A549 (cell line): ENCODE data around the gene SUCNR1. TPM values are rescaled to one million over a fixed set of nuclear protein-coding genes. Genes with fewer than 3 reads are reported as not detected.

Experiments
- ATAC-seq, 2 experiments: fragments of 200-7000 bp in 1 of 2; fragments of >200 bp in 1 of 2; cut with Nextera tagmentation in 1 of 2; cut with Tn5 transposase in 1 of 2; 3 replicates each; pipeline versions ENCODE4 v1.8.0 to v1.9.1; 2018 to 2020; ENCODE audit warnings: mild to moderate bottlenecking in 1 of 2, moderate library complexity in 1 of 2
- CTCF ChIA-PET: fragments of 300-600 bp; sonication (Branson Sonifier 250); formaldehyde crosslinking; extraction: SDS; loops from one replicate; lab custom pipeline; 2021; ENCODE audit warnings: antibody characterized with exemption, inconsistent platforms; lab: Yijun Ruan, JAX
- POLR2A ChIA-PET: fragments of 350-600 bp; formaldehyde crosslinking; extraction: SDS; loops from one replicate; lab custom pipeline; 2021; ENCODE audit warnings: antibody characterized with exemption, inconsistent platforms; lab: Yijun Ruan, JAX
- DNase-seq, 2 experiments: peaks; one replicate each; pipeline versions ENCODE4 v3.0.0 to v3.0.0-alpha.2; 2011 to 2016; ENCODE audit warnings: low read depth in 1 of 2, low spot score in 1 of 2
- FAIRE-seq: peaks from 2 replicates; lab custom pipeline; 2011; peaks lifted over from hg19 to GRCh38; lab: Jason Lieb, UNC
- H3K27ac ChIP-seq, 2 experiments: fragments of >200 bp; sonication (Bioruptor Twin); formaldehyde crosslinking; 3 replicates each; pipeline ENCODE4 v1.5.1; 2016 to 2017
- H3K4me1 ChIP-seq: fragments of >200 bp; sonication (Bioruptor Twin); formaldehyde crosslinking; 3 replicates; pipeline ENCODE4 v1.6.1; 2016
- H3K4me2 ChIP-seq: fragments of >200 bp; sonication (Bioruptor Twin); formaldehyde crosslinking; 3 replicates; pipeline ENCODE4 v1.6.1; 2016
- H3K4me3 ChIP-seq: fragments of >200 bp; sonication (Bioruptor Twin); formaldehyde crosslinking; 3 replicates; pipeline ENCODE4 v1.5.1; 2016
- H3K9me3 ChIP-seq: fragments of >200 bp; sonication (Bioruptor Twin); formaldehyde crosslinking; 3 replicates; pipeline ENCODE4 v1.6.1; 2016
- BHLHE40 ChIP-seq: IDR thresholded peaks from 2 replicates; pipeline ENCODE4 v1.6.1; 2012; ENCODE audit warnings: low read depth, low read length, inconsistent platforms
- CBX2 ChIP-seq: fragments of 200-600 bp; sonication (generic); IDR thresholded peaks from 2 replicates; pipeline ENCODE4 v1.6.1; 2016; ENCODE audit warnings: low read depth, mild to moderate bottlenecking, borderline replicate concordance
- CBX8 ChIP-seq: fragments of 200-600 bp; sonication (generic); IDR thresholded peaks from 2 replicates; pipeline ENCODE4 v1.6.1; 2016
- CEBPB ChIP-seq, 2 experiments: fragments of >200 bp in 1 of 2; sonication (Bioruptor Twin) in 1 of 2; formaldehyde crosslinking in 1 of 2; IDR thresholded peaks; 2 replicates each; pipeline ENCODE4 v1.6.1; 2012 to 2016
- CHD2 ChIP-seq: fragments of 150-350 bp; IDR thresholded peaks from 2 replicates; pipeline ENCODE4 v1.6.1; 2014; ENCODE audit warnings: low read length; ENCODE audit not compliant: partially characterized antibody
- CTCF ChIP-seq: fragments of >200 bp; sonication (Bioruptor Twin); formaldehyde crosslinking; IDR thresholded peaks from 3 replicates; pipeline ENCODE4 v1.5.1; 2016
- ELK1 ChIP-seq: fragments of 150-350 bp; IDR thresholded peaks from 2 replicates; pipeline ENCODE4 v1.6.1; 2014; ENCODE audit warnings: low read depth, mild to moderate bottlenecking, low read length
- EP300 ChIP-seq, 2 experiments: fragments of >200 bp; sonication (Bioruptor Twin); formaldehyde crosslinking; IDR thresholded peaks; 2 replicates in 1 of 2; 3 replicates in 1 of 2; pipeline ENCODE4 v1.6.1; 2016 to 2017
- ESRRA ChIP-seq: fragments of 150-350 bp; IDR thresholded peaks from 2 replicates; pipeline ENCODE4 v1.6.1; 2014; ENCODE audit warnings: mild to moderate bottlenecking, low read length, borderline replicate concordance
- FOSB ChIP-seq: fragments of 250-450 bp; sonication (Bioruptor Pico); IDR thresholded peaks from 2 replicates; pipeline ENCODE4 v1.5.0; 2020; ENCODE audit warnings: mild to moderate bottlenecking, moderate library complexity
- FOSL2 ChIP-seq, 2 experiments: fragments of 450-650 bp in 1 of 2; fragments of >200 bp in 1 of 2; sonication (Bioruptor Twin) in 1 of 2; formaldehyde crosslinking; IDR thresholded peaks; 2 replicates each; pipeline versions ENCODE4 v1.5.0 to v1.6.1; 2016 to 2020; ENCODE audit warnings: mild to moderate bottlenecking in 1 of 2, moderate library complexity in 1 of 2
- HDAC2 ChIP-seq: fragments of 200-600 bp; sonication (generic); IDR thresholded peaks from 2 replicates; pipeline ENCODE4 v1.6.1; 2016
- HES2 ChIP-seq: fragments of >200 bp; sonication (Bioruptor Twin); formaldehyde crosslinking; IDR thresholded peaks from 2 replicates; pipeline ENCODE4 v1.6.1; 2016
- JUNB ChIP-seq: fragments of >200 bp; sonication (Bioruptor Twin); formaldehyde crosslinking; IDR thresholded peaks from 2 replicates; pipeline ENCODE4 v1.6.1; 2016
- KDM1A ChIP-seq: fragments of 200-600 bp; sonication (generic); IDR thresholded peaks from 2 replicates; pipeline ENCODE4 v1.6.1; 2016; ENCODE audit warnings: low read depth, mild to moderate bottlenecking
- KDM5A ChIP-seq: fragments of 200-600 bp; sonication (generic); IDR thresholded peaks from 2 replicates; pipeline ENCODE4 v1.6.1; 2016; ENCODE audit warnings: antibody characterized with exemption, mild to moderate bottlenecking
- MYC ChIP-seq: IDR thresholded peaks from 2 replicates; pipeline ENCODE4 v1.6.1; 2012; ENCODE audit warnings: mild to moderate bottlenecking, inconsistent platforms, low read length, improper control_type of control experiment, borderline replicate concordance
- POLR2A ChIP-seq: IDR thresholded peaks from 2 replicates; pipeline ENCODE4 v1.6.1; 2012; ENCODE audit warnings: mild to moderate bottlenecking, low read length
- POLR2AphosphoS2 ChIP-seq: conservative IDR thresholded peaks from 2 replicates; pipeline ENCODE4 v1.6.1; 2012; ENCODE audit warnings: low read length, improper control_type of control experiment, inconsistent platforms
- RAD21 ChIP-seq, 2 experiments: fragments of >200 bp in 1 of 2; sonication (Bioruptor Twin) in 1 of 2; formaldehyde crosslinking in 1 of 2; IDR thresholded peaks in 1 of 2; conservative IDR thresholded peaks in 1 of 2; 2 replicates in 1 of 2; 3 replicates in 1 of 2; pipeline ENCODE4 v1.6.1; 2012 to 2018; ENCODE audit warnings: inconsistent platforms in 1 of 2
- SMC3 ChIP-seq: fragments of >200 bp; sonication (Bioruptor Twin); formaldehyde crosslinking; IDR thresholded peaks from 3 replicates; pipeline ENCODE4 v1.6.1; 2018; ENCODE audit warnings: inconsistent platforms
- SREBF2 ChIP-seq: fragments of 450-650 bp; IDR thresholded peaks from 2 replicates; pipeline ENCODE4 v1.6.1; 2014; ENCODE audit warnings: mild to moderate bottlenecking, moderate library complexity
- TFCP2L1 ChIP-seq: fragments of 250-450 bp; sonication (Bioruptor Pico); IDR thresholded peaks from 2 replicates; pipeline ENCODE4 v1.5.0; 2021; ENCODE audit warnings: mild to moderate bottlenecking
- USF2 ChIP-seq: fragments of 450-650 bp; IDR thresholded peaks from 2 replicates; pipeline ENCODE4 v1.6.1; 2014; ENCODE audit warnings: antibody characterized with exemption
- ZC3H11A ChIP-seq: fragments of 450-650 bp; IDR thresholded peaks from 2 replicates; pipeline ENCODE4 v1.6.1; 2014; ENCODE audit warnings: antibody characterized with exemption, mild to moderate bottlenecking
- ZFP36 ChIP-seq: fragments of 450-650 bp; IDR thresholded peaks from 2 replicates; pipeline ENCODE4 v1.6.1; 2014; ENCODE audit warnings: borderline replicate concordance; ENCODE audit not compliant: partially characterized antibody
- WGBS: methylation state at CpG from one replicate; pipeline ENCODE4 v1.1.6; 2017; ENCODE audit errors: missing lambda C conversion rate; 5-methylcytosine and 5-hydroxymethylcytosine counted together
- polyA plus RNA-seq, 4 experiments: library from polyadenylated mRNA; depleted of rRNA in 3 of 4; stranded (reverse); fragments of >200 nt; fragmentation: RNase III in 1 of 4; extraction: RNeasy Plus Mini Kit Qiagen cat#74134 plus additional on column Dnase treatment in 1 of 4; gene quantifications; 2 replicates in 3 of 4; 3 replicates in 1 of 4; pipeline ENCODE4 v1.2.3, GENCODE V29; 2011 to 2017

SUCNR1 gene
- polyA plus RNA-seq, 2 of the 4 experiments (the other 2 are of a cell fraction) = 0.27 to 1.4 TPM

GRCh38 chr3:151916781-151917180 lies 43.3 kb downstream of the SUCNR1 start:
- no peak overlapping the region for H3K4me3 ChIP-seq
- ATAC-seq (no peak), FAIRE-seq (no peak), DNase-seq (no peak)
- ChIA-PET CTCF (interaction anchor here (0.6 to 2.4 kb wide), 8 partner anchors 10 to 749 kb away, joined by 3 to 12 read pairs (median 4); no protein-coding TSS in a partner anchor), POLR2A (no interaction called here)
- no peak for TF ChIP-seq KDM1A
- TF ChIP-seq SREBF2 = no peak
- no peak for TF ChIP-seq HES2
- no peak for TF ChIP-seq HDAC2
- TF ChIP-seq ELK1 = no peak
- TF ChIP-seq ESRRA = no peak
- no peak for TF ChIP-seq FOSL2 (IDR thresholded peaks at IDR 0.05)
- TF ChIP-seq FOSL2 (CRISPR knock-in tag; IDR thresholded peaks at IDR 0.05) = no peak
- no peak for TF ChIP-seq BHLHE40
- no peak for TF ChIP-seq CBX8
- TF ChIP-seq TFCP2L1 (CRISPR knock-in tag) = no peak
- no peak for TF ChIP-seq POLR2A
- H3K27ac ChIP-seq = peak overlapping the region; percentile 50 to 56; a peak in 5 of 6 replicates
- H3K4me2 ChIP-seq = no peak overlapping the region
- 0 out of 3 replicates have a peak, but pooled peaks cover 2% of the 10 kb centered on the region for H3K9me3 ChIP-seq
- peaks cover 10% of the 10 kb centered on the region; the same call in 1 of the 3 replicates for H3K4me1 ChIP-seq

- ChIA-PET POLR2A (no interaction called here), CTCF (interaction anchor here (0.6 to 3.4 kb wide), 29 partner anchors 8 to 762 kb away, joined by 3 to 27 read pairs (median 3); no protein-coding TSS in a partner anchor)
- no peak overlapping the region for H3K4me3 ChIP-seq
- TF ChIP-seq FOSB (CRISPR knock-in tag) (no peak), POLR2AphosphoS2 (no peak), KDM5A (no peak), ZFP36 (no peak), SMC3 (peak; percentile 94), CHD2 (no peak), ZC3H11A (no peak), USF2 (no peak), ESRRA (no peak), CTCF (peak; percentile 88), RAD21 (conservative IDR thresholded peaks at IDR 0.05 in 1 of 2, IDR thresholded peaks at IDR 0.05 in 1 of 2) (peak; percentile 82 to 95), MYC (no peak), JUNB (no peak), CEBPB (IDR thresholded peaks at IDR 0.05) (no peak; a peak in 1 of 4 replicates), FOSL2 (IDR thresholded peaks at IDR 0.05) (no peak), FOSL2 (CRISPR knock-in tag; IDR thresholded peaks at IDR 0.05) (no peak), EP300 (IDR thresholded peaks at IDR 0.05) (no peak), CBX2 (no peak), SREBF2 (no peak)
- DNase-seq = peak; percentile 34 to 75
- peaks cover 11% of the 10 kb centered on the region; the same call in 2 of the 3 replicates for H3K4me1 ChIP-seq
- 48% methylated on average over 5 of the region's 5 CpGs for WGBS
- peak; percentile 77 to 86 for ATAC-seq
- no peaks in the 10 kb centered on the region for H3K9me3 ChIP-seq
- peak overlapping the region; percentile 50 to 70; a peak in 5 of 6 replicates for H3K27ac ChIP-seq
- peak; percentile 93 for FAIRE-seq
- no peak overlapping the region for H3K4me2 ChIP-seq
Measured at GRCh38 chr3:151918253-151919029, 45.0 kb downstream of the SUCNR1 start.
